GM08714 (cell line): ENCODE results near the gene KRTAP10-9.
"Not testable (repeated sequence)": the region's sequence is repeated elsewhere in the genome, so short reads cannot be mapped to it uniquely, and the experiment has no call there.

Experiments used
- H3K4me3 ChIP-seq: fragments of 200-500 bp; sonication (Bioruptor generic); 2 replicates; pipeline ENCODE4 v1.5.1; 2014; ENCODE audit warnings: mild to moderate bottlenecking, low read length, inconsistent platforms
- ZNF274 ChIP-seq: IDR thresholded peaks from 2 replicates; pipeline ENCODE4 v1.6.1; 2012; ENCODE audit warnings: mild to moderate bottlenecking, low read depth, low read length

The KRTAP10-9 gene

GRCh38 chr21:44639331-44639655 is 12.4 kb downstream of the KRTAP10-9 start:
- no peak overlapping the region for H3K4me3 ChIP-seq
- no peak for TF ChIP-seq ZNF274

GRCh38 chr21:44640761-44641160 is 13.9 kb downstream of the KRTAP10-9 start:
- TF ChIP-seq ZNF274 = no peak

GRCh38 chr21:44643741-44644310 is 16.9 kb downstream of the KRTAP10-9 start:
- TF ChIP-seq ZNF274 = no peak
- H3K4me3 ChIP-seq = no peak overlapping the region

More at GRCh38 chr21:44640761-44641160, 13.9 kb downstream of the KRTAP10-9 start:
- H3K4me3 ChIP-seq = no peak overlapping the region

GRCh38 chr21:44644878-44645277 is 18.0 kb downstream of the KRTAP10-9 start:
- no peak for TF ChIP-seq ZNF274

GRCh38 chr21:44646366-44647221 is 19.7 kb downstream of the KRTAP10-9 start, which contains the start of gene KRTAP10-11:
Gene KRTAP10-11 (plus strand): TSS chr21:44646414. CDS start chr21:44646459, 45 bp downstream.
- H3K4me3 ChIP-seq = not testable (repeated sequence)

More at GRCh38 chr21:44644878-44645277, 18.0 kb downstream of the KRTAP10-9 start:
- H3K4me3 ChIP-seq = no peak overlapping the region

- no peak for TF ChIP-seq ZNF274
- no peak overlapping the region for H3K4me3 ChIP-seq
These were observed 20.3 kb downstream of the KRTAP10-9 start for GRCh38 chr21:44647222-44647552.

GRCh38 chr21:44648557-44649311 is 21.8 kb downstream of the KRTAP10-9 start:
- TF ChIP-seq ZNF274 = no peak
- H3K4me3 ChIP-seq = no peak overlapping the region

- TF ChIP-seq ZNF274 = no peak
- no peak overlapping the region for H3K4me3 ChIP-seq
These were observed 22.7 kb downstream of the KRTAP10-9 start for GRCh38 chr21:44649521-44650100.

- H3K4me3 ChIP-seq = no peak overlapping the region
- no peak for TF ChIP-seq ZNF274
These were observed 23.5 kb downstream of the KRTAP10-9 start for GRCh38 chr21:44650265-44650972.

- H3K4me3 ChIP-seq = no peak overlapping the region
- no peak for TF ChIP-seq ZNF274
These were observed 24.2 kb downstream of the KRTAP10-9 start for GRCh38 chr21:44650973-44651675.

GRCh38 chr21:44653123-44653522 is 26.2 kb downstream of the KRTAP10-9 start:
- no peak for TF ChIP-seq ZNF274
- no peak overlapping the region for H3K4me3 ChIP-seq

GRCh38 chr21:44653656-44654575 is 27.0 kb downstream of the KRTAP10-9 start:
- H3K4me3 ChIP-seq = no peak overlapping the region
- TF ChIP-seq ZNF274 = no peak
